HFFc6 (cell line): ENCODE measurements around the gene GALNT15. TPM values are rescaled to one million over a fixed set of nuclear protein-coding genes. Genes with fewer than 3 reads are reported as not detected.

Experiments
- DNase-seq: peaks from one replicate; pipeline ENCODE4 v3.0.0-alpha.2; 2018
- H3K27ac Mint-ChIP-seq: 2 replicates; pipeline ENCODE4 v1.8.0; 2020; ENCODE audit warnings: mild to moderate bottlenecking, mixed read lengths
- H3K27me3 Mint-ChIP-seq: 2 replicates; pipeline ENCODE4 v1.8.0; 2021; ENCODE audit warnings: mild to moderate bottlenecking, moderate library complexity, mixed read lengths; ENCODE audit not compliant: insufficient read depth
- H3K36me3 Mint-ChIP-seq: 2 replicates; pipeline ENCODE4 v1.8.0; 2021; ENCODE audit warnings: low read depth, mixed read lengths
- H3K4me1 Mint-ChIP-seq: 2 replicates; pipeline ENCODE4 v1.8.0; 2020; ENCODE audit warnings: low read depth, mixed read lengths
- H3K4me3 Mint-ChIP-seq: 2 replicates; pipeline ENCODE4 v1.8.0; 2020; ENCODE audit warnings: mild to moderate bottlenecking, moderate library complexity, mixed read lengths
- H3K9me3 Mint-ChIP-seq: 2 replicates; pipeline ENCODE4 v1.8.0; 2020; ENCODE audit warnings: mild to moderate bottlenecking, mixed read lengths
- CTCF ChIP-seq: fragments of 200-600 bp; sonication (generic); IDR thresholded peaks from 2 replicates; pipeline ENCODE4 v1.5.0; 2021; ENCODE audit warnings: antibody characterized with exemption, mild to moderate bottlenecking
- total RNA-seq, 6 experiments: library from RNA; stranded (reverse); fragmentation: NEBNext Ultra II Directional; extraction: Animal tissue kit (Norgen Biotek cat#: 25700); gene quantifications; 2 replicates in 1 of 6; 3 replicates in 5 of 6; pipeline ENCODE4 v1.2.3, GENCODE V29; 2021

GALNT15 gene
- total RNA-seq, 6 experiments from 2014 or later: 5.5 to 7.2 (median 6.4) TPM

GRCh38 chr3:16140116-16140893 is 34.2 kb upstream of the GALNT15 start:
- Mint-ChIP-seq H3K36me3 (peaks cover 17% of the 10 kb centered on the region), H3K4me1 (peaks cover 45% of the 10 kb centered on the region), H3K9me3 (peaks cover 6% of the 10 kb centered on the region), H3K27me3 (peaks cover 2% of the 10 kb centered on the region), H3K27ac (peak overlapping the region; percentile 86), H3K4me3 (peak overlapping the region; percentile 53)
- no peak for TF ChIP-seq CTCF
- DNase-seq: peak; percentile 69

- H3K27ac Mint-ChIP-seq: peak overlapping the region; percentile 86
- H3K9me3 Mint-ChIP-seq: peaks cover 6% of the 10 kb centered on the region
- no peak for DNase-seq
Measured at GRCh38 chr3:16140894-16141285, 33.6 kb upstream of the GALNT15 start.

GRCh38 chr3:16142350-16143025 is 32.0 kb upstream of the GALNT15 start:
- Mint-ChIP-seq H3K9me3 (peaks cover under 1% of the 10 kb centered on the region), H3K36me3 (0 out of 2 replicates have a peak, but pooled peaks cover 10% of the 10 kb centered on the region), H3K4me1 (peaks cover 39% of the 10 kb centered on the region), H3K27me3 (peaks cover 2% of the 10 kb centered on the region), H3K4me3 (no peak overlapping the region), H3K27ac (no peak overlapping the region)
- no peak for DNase-seq
- no peak for TF ChIP-seq CTCF

More at GRCh38 chr3:16140894-16141285, 33.6 kb upstream of the GALNT15 start:
- Mint-ChIP-seq H3K36me3 (peaks cover 17% of the 10 kb centered on the region), H3K4me3 (peak overlapping the region; percentile 53; the same call in 1 of the 2 replicates), H3K4me1 (peaks cover 42% of the 10 kb centered on the region), H3K27me3 (peaks cover 2% of the 10 kb centered on the region)
- TF ChIP-seq CTCF: no peak

DNA sequence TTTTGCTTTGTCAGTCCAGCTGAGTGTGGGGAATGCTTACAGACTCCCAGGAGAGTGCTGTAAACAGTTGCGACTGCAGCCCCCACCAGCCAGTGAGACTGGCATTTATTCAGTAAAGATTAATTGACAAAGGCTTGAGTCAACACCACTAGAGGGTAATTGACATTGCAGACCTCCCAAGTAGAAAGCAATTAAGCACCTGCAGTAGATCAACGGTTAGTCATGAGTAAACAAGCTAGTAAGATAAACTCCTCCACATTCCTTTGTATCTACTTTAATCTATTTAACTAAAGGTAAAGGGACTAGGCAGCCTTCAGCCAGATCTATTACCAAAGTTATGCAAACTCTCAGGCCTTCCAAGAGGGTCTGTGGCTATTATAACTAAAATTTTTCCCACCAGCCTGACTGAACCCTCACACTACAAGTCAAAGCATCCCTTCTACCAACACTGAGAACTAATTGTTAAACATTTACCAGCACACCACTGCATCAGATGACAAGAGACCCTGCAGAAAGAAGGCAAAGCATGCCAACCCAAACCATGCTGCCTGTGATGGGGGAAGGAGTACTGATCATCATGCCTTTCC is 30.5 kb upstream of the GALNT15 start:
- no peak overlapping the region for H3K27ac Mint-ChIP-seq
- no peak for DNase-seq
- H3K9me3 Mint-ChIP-seq: no peaks in the 10 kb centered on the region
- H3K27me3 Mint-ChIP-seq: peaks cover 2% of the 10 kb centered on the region
- peaks cover 13% of the 10 kb centered on the region; the same call in 1 of the 2 replicates for H3K36me3 Mint-ChIP-seq
- no peak overlapping the region for H3K4me3 Mint-ChIP-seq
- TF ChIP-seq CTCF: no peak
- H3K4me1 Mint-ChIP-seq: peaks cover 51% of the 10 kb centered on the region

DNA sequence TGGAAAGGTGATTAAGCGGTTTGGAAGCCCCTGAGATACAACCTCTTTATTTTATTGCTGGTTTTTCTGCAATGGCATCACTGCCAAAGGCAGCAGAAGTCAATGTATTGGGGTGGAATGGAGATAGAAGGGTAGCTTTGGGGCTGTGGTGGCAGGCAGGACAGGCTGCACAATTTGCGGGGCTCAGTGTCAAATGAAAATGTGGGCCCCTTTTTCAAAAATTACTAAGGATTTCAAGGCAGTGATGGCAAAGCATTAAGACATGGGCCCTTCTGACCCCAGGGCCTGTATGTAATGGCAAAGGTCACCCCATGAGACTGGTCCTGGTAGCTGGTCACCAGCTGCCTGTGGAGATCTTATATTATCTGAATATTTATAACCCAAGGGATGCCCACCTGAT is 29.3 kb upstream of the GALNT15 start:
- peaks cover 49% of the 10 kb centered on the region for H3K4me1 Mint-ChIP-seq
- TF ChIP-seq CTCF: no peak
- peaks cover 2% of the 10 kb centered on the region for H3K27me3 Mint-ChIP-seq
- no peak overlapping the region for H3K27ac Mint-ChIP-seq
- DNase-seq: no peak
- no peak overlapping the region for H3K4me3 Mint-ChIP-seq
- peaks cover 16% of the 10 kb centered on the region; the same call in 1 of the 2 replicates for H3K36me3 Mint-ChIP-seq
- no peaks in the 10 kb centered on the region for H3K9me3 Mint-ChIP-seq
